Activated CD4-positive, alpha-beta memory T cell treated with anti-CD3 and anti-CD28 coated beads, Interleukin-2, amount 10 ng/mL, durations not matched to agents 7 days and 5 days (primary cell): ENCODE results near the gene CGN. TPM values are rescaled to one million over a fixed set of nuclear protein-coding genes. Genes with fewer than 3 reads are reported as not detected.

ENCODE experiments used
- CTCF ChIA-PET: fragments of 350-600 bp; sonication (Branson Sonifier 250); formaldehyde crosslinking; loops from one replicate; lab custom pipeline; 2021; ENCODE audit warnings: antibody characterized with exemption, inconsistent platforms; lab: Charles Lee
- POLR2A ChIA-PET: fragments of 350-600 bp; sonication (Branson Sonifier 250); formaldehyde crosslinking; loops from one replicate; lab custom pipeline; 2021; ENCODE audit warnings: antibody characterized with exemption; lab: Charles Lee
- DNase-seq: peaks from one replicate; pipeline ENCODE4 v3.0.0-alpha.2; 2020
- H3K27ac Mint-ChIP-seq: one replicate; pipeline ENCODE4 v1.8.0; 2021; ENCODE audit warnings: mild to moderate bottlenecking, mixed read lengths
- H3K27me3 Mint-ChIP-seq: one replicate; pipeline ENCODE4 v1.8.0; 2021; ENCODE audit warnings: mixed read lengths
- H3K36me3 Mint-ChIP-seq: one replicate; pipeline ENCODE4 v1.8.0; 2021; ENCODE audit warnings: low read depth, mixed read lengths
- H3K4me1 Mint-ChIP-seq: one replicate; pipeline ENCODE4 v1.8.0; 2021; ENCODE audit warnings: mixed read lengths
- H3K4me3 Mint-ChIP-seq: one replicate; pipeline ENCODE4 v1.8.0; 2021; ENCODE audit warnings: mild to moderate bottlenecking, mixed read lengths
- H3K9me3 Mint-ChIP-seq: one replicate; pipeline ENCODE4 v1.8.0; 2021; ENCODE audit warnings: mixed read lengths
- total RNA-seq, 2 experiments: library from RNA; stranded (reverse); gene quantifications; one replicate each; pipeline ENCODE4 v1.2.3, GENCODE V29; 2021

Gene CGN
- total RNA-seq, 2 experiments from 2014 or later: 0.43 to 0.96 TPM

DNA sequence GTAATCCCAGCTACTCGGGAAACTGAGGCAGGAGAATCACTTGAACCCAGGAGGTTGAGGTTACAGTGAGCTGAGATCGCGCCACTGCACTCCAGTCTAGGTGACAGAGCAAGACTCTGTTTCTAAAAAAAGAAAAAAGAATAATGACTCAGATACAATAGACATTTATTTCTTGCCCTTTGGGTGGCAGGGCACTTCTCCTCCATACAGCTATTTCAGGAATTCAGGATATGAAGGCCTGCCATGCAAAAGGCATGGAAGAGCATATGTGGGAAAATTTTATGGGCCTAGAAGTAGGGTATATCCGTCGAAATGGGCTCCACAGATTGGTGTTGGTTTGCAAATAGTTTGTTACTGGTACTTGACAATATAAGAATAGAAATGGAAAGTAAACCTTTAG lies 31.7 kb upstream of the CGN start:
- ChIA-PET CTCF (interaction anchor here (0.6 kb wide), 1 partner anchor 379 kb away, joined by 3 read pairs; no protein-coding TSS in a partner anchor), POLR2A (interaction anchor here (1.1 kb wide), 1 partner anchor 25 kb away, joined by 4 read pairs; no protein-coding TSS in a partner anchor)
- no peak for DNase-seq
- no peaks in the 10 kb centered on the region for H3K36me3 Mint-ChIP-seq
- no peaks in the 10 kb centered on the region for H3K27me3 Mint-ChIP-seq
- H3K4me3 Mint-ChIP-seq: no peak overlapping the region
- H3K9me3 Mint-ChIP-seq: peaks cover 8% of the 10 kb centered on the region
- H3K4me1 Mint-ChIP-seq: peaks cover 8% of the 10 kb centered on the region
- no peak overlapping the region for H3K27ac Mint-ChIP-seq

GRCh38 chr1:151482017-151482416 lies 29.2 kb upstream of the CGN start:
- H3K4me3 Mint-ChIP-seq: no peak overlapping the region
- DNase-seq: no peak
- H3K4me1 Mint-ChIP-seq: no peaks in the 10 kb centered on the region
- no peaks in the 10 kb centered on the region for H3K36me3 Mint-ChIP-seq
- CTCF ChIA-PET: interaction anchor here (0.8 kb wide), 1 partner anchor 37 kb away, joined by 3 read pairs; no protein-coding TSS in a partner anchor
- no peaks in the 10 kb centered on the region for H3K27me3 Mint-ChIP-seq
- peaks cover 8% of the 10 kb centered on the region for H3K9me3 Mint-ChIP-seq
- POLR2A ChIA-PET: no interaction called here
- H3K27ac Mint-ChIP-seq: no peak overlapping the region

- DNase-seq: no peak
- no peak overlapping the region for H3K4me3 Mint-ChIP-seq
- no peaks in the 10 kb centered on the region for H3K4me1 Mint-ChIP-seq
- H3K27ac Mint-ChIP-seq: no peak overlapping the region
- no peaks in the 10 kb centered on the region for H3K36me3 Mint-ChIP-seq
- no peaks in the 10 kb centered on the region for H3K27me3 Mint-ChIP-seq
- ChIA-PET CTCF (interaction anchor here (0.6 kb wide), 1 partner anchor 70 kb away, joined by 3 read pairs; no protein-coding TSS in a partner anchor), POLR2A (interaction anchor here (1.0 kb wide), 1 partner anchor 25 kb away, joined by 3 read pairs; the partner anchor contains the start of gene CGN)
- peaks cover 6% of the 10 kb centered on the region for H3K9me3 Mint-ChIP-seq
Measured at GRCh38 chr1:151485685-151486255, 25.4 kb upstream of the CGN start.

- peaks cover 6% of the 10 kb centered on the region for H3K9me3 Mint-ChIP-seq
- H3K4me1 Mint-ChIP-seq: no peaks in the 10 kb centered on the region
- CTCF ChIA-PET: no interaction called here
Measured at GRCh38 chr1:151486557-151486956, 24.6 kb upstream of the CGN start.

DNA sequence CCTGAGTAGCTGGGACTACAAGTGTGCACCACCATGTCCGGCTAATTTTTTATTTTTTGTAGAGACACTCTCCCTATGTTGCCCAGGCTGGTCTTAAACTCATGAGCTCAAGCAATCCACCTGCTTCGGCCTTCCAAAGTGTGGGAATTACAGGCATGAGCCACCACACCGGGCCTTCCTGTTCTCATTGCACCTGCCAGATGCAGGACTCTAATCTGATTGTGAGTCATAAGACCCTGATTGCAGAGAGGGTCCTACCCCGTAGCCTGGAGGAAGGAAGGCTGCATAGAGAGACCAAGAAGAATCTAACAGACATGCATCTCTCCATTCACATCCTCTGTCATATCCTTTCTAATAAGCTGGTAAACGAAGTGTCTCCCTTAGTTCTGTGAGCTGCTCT lies 19.5 kb upstream of the CGN start:
- ChIA-PET CTCF (no interaction called here), POLR2A (interaction anchor here (1.0 kb wide), 1 partner anchor 18 kb away, joined by 3 read pairs; no protein-coding TSS in a partner anchor)
- Mint-ChIP-seq H3K36me3 (no peaks in the 10 kb centered on the region), H3K9me3 (no peaks in the 10 kb centered on the region), H3K27ac (no peak overlapping the region), H3K4me1 (peaks cover 5% of the 10 kb centered on the region), H3K27me3 (no peaks in the 10 kb centered on the region), H3K4me3 (no peak overlapping the region)
- DNase-seq: no peak

More at GRCh38 chr1:151486557-151486956, 24.6 kb upstream of the CGN start:
- Mint-ChIP-seq H3K36me3 (no peaks in the 10 kb centered on the region), H3K4me3 (no peak overlapping the region), H3K27ac (no peak overlapping the region), H3K27me3 (no peaks in the 10 kb centered on the region)
- POLR2A ChIA-PET: no interaction called here
- DNase-seq: no peak

DNA sequence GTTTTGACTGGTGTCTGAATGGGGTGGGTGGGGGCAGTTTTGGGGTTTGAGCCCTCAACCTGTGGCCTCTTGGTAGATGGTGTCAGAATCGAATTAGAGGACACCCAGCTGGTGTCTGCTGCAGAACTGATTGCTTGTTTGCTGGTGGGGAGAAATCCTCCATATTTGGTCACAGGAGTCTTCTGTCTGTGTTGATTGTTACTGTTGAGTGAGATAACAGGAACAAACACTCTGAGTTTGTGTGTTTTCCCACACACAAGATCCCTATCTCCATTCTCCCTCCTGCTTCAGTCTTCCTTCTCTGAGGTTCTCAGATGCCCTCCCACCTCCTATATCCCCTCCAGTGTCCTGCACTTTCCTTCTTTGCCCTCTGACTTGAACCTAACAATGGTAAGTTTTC lies 19.1 kb upstream of the CGN start:
- no peak for DNase-seq
- no peaks in the 10 kb centered on the region for H3K9me3 Mint-ChIP-seq
- no peaks in the 10 kb centered on the region for H3K27me3 Mint-ChIP-seq
- no peak overlapping the region for H3K27ac Mint-ChIP-seq
- H3K36me3 Mint-ChIP-seq: no peaks in the 10 kb centered on the region
- H3K4me3 Mint-ChIP-seq: no peak overlapping the region
- CTCF ChIA-PET: no interaction called here
- POLR2A ChIA-PET: interaction anchor here (1.0 kb wide), 1 partner anchor 18 kb away, joined by 3 read pairs; no protein-coding TSS in a partner anchor
- peaks cover 5% of the 10 kb centered on the region for H3K4me1 Mint-ChIP-seq

GRCh38 chr1:151493042-151493441 lies 18.1 kb upstream of the CGN start:
- H3K9me3 Mint-ChIP-seq: no peaks in the 10 kb centered on the region
- ChIA-PET CTCF (interaction anchor here (1.3 kb wide), 1 partner anchor 18 kb away, joined by 3 read pairs; no protein-coding TSS in a partner anchor), POLR2A (no interaction called here)
- H3K27me3 Mint-ChIP-seq: no peaks in the 10 kb centered on the region
- no peak overlapping the region for H3K27ac Mint-ChIP-seq
- H3K4me3 Mint-ChIP-seq: no peak overlapping the region
- H3K36me3 Mint-ChIP-seq: no peaks in the 10 kb centered on the region
- H3K4me1 Mint-ChIP-seq: peaks cover 5% of the 10 kb centered on the region
- no peak for DNase-seq

DNA sequence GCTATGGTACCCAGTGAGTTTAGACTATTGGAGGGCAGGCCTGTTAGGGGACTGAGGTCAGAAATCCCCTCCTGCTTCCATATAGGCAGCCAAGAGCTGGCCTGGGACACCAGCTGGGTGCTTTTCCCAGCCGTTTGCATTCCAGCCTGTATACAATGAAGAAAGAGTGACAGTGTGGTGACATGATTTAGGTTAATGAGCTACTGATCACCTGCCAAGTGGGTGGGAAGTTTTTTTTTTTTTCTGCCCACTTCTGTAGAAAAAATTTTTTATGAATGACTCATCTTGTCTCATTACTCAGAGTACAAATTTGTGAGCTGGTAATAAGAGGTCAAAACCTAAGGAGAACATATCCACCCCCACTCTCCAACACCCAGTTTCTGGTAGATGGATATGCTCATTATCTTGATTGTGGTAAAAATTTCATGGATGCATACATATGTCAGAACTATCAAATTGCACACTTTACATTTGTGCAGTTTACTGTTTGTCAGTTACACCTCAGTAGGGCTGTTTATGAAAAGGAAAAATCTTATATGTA lies 16.4 kb upstream of the CGN start:
- no peak for DNase-seq
- no peaks in the 10 kb centered on the region for H3K27me3 Mint-ChIP-seq
- H3K4me3 Mint-ChIP-seq: no peak overlapping the region
- ChIA-PET POLR2A (interaction anchor here (0.7 to 1.2 kb wide), 4 partner anchors 22 to 268 kb away, joined by 3 read pairs; no protein-coding TSS in a partner anchor), CTCF (interaction anchor here (0.7 to 1.3 kb wide), 2 partner anchors 16 to 154 kb away, joined by 4 to 5 read pairs; partner anchors contain the start of gene CGN)
- H3K9me3 Mint-ChIP-seq: no peaks in the 10 kb centered on the region
- no peaks in the 10 kb centered on the region for H3K36me3 Mint-ChIP-seq
- peaks cover 5% of the 10 kb centered on the region for H3K4me1 Mint-ChIP-seq
- no peak overlapping the region for H3K27ac Mint-ChIP-seq

GRCh38 chr1:151495316-151495715 lies 15.9 kb upstream of the CGN start:
- H3K4me1 Mint-ChIP-seq: peaks cover 5% of the 10 kb centered on the region
- H3K36me3 Mint-ChIP-seq: no peaks in the 10 kb centered on the region

GRCh38 chr1:151499365-151499764 lies 11.8 kb upstream of the CGN start:
- POLR2A ChIA-PET: no interaction called here
- H3K9me3 Mint-ChIP-seq: no peaks in the 10 kb centered on the region
- CTCF ChIA-PET: no interaction called here
- DNase-seq: no peak
- peaks cover 11% of the 10 kb centered on the region for H3K4me1 Mint-ChIP-seq
- H3K27ac Mint-ChIP-seq: no peak overlapping the region
- no peak overlapping the region for H3K4me3 Mint-ChIP-seq
- no peaks in the 10 kb centered on the region for H3K36me3 Mint-ChIP-seq
- peaks cover 2% of the 10 kb centered on the region for H3K27me3 Mint-ChIP-seq

More at GRCh38 chr1:151495316-151495715, 15.9 kb upstream of the CGN start:
- Mint-ChIP-seq H3K27ac (no peak overlapping the region), H3K4me3 (no peak overlapping the region), H3K9me3 (no peaks in the 10 kb centered on the region), H3K27me3 (no peaks in the 10 kb centered on the region)
- no peak for DNase-seq
- POLR2A ChIA-PET: interaction anchor here (1.0 to 1.2 kb wide), 2 partner anchors 23 to 44 kb away, joined by 3 read pairs; no protein-coding TSS in a partner anchor
- CTCF ChIA-PET: interaction anchor here (1.3 kb wide), 1 partner anchor 15 kb away, joined by 4 read pairs; the partner anchor contains the start of gene CGN

DNA sequence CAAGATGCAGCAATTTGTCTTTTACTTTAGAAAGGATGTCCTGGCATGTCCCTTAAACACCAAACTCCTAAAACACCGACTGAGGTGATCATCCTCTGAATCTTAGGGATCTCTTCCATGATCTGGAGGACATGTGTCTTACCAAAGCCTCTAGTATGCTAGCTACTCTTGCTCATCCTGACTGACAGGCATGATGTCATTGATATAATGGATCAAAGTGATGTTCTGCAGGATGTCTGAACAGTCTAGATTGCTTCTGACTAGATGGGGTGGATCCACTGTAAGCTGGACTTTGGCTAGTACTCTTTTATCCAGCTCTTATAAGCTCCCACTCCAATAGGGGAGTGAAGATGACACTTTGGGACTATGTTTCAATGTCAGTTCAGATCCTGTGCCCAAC lies 11.3 kb upstream of the CGN start:
- POLR2A ChIA-PET: no interaction called here
- CTCF ChIA-PET: no interaction called here
- Mint-ChIP-seq H3K4me3 (no peak overlapping the region), H3K27me3 (peaks cover 2% of the 10 kb centered on the region), H3K4me1 (peaks cover 8% of the 10 kb centered on the region), H3K27ac (no peak overlapping the region), H3K9me3 (no peaks in the 10 kb centered on the region), H3K36me3 (no peaks in the 10 kb centered on the region)
- no peak for DNase-seq

- no peak for DNase-seq
- Mint-ChIP-seq H3K4me1 (peaks cover 8% of the 10 kb centered on the region), H3K9me3 (no peaks in the 10 kb centered on the region), H3K27me3 (peaks cover 9% of the 10 kb centered on the region), H3K27ac (no peak overlapping the region), H3K36me3 (no peaks in the 10 kb centered on the region), H3K4me3 (no peak overlapping the region)
- ChIA-PET CTCF (no interaction called here), POLR2A (no interaction called here)
Measured at GRCh38 chr1:151501474-151501873, 9.7 kb upstream of the CGN start.

GRCh38 chr1:151502035-151502700 lies 9.0 kb upstream of the CGN start:
- CTCF ChIA-PET: no interaction called here
- H3K4me1 Mint-ChIP-seq: peaks cover 8% of the 10 kb centered on the region
- no peak overlapping the region for H3K4me3 Mint-ChIP-seq
- no peaks in the 10 kb centered on the region for H3K36me3 Mint-ChIP-seq
- no peak for DNase-seq
- no peaks in the 10 kb centered on the region for H3K9me3 Mint-ChIP-seq
- H3K27ac Mint-ChIP-seq: no peak overlapping the region
- POLR2A ChIA-PET: interaction anchor here (0.6 to 1.0 kb wide), 2 partner anchors 16 to 379 kb away, joined by 3 read pairs; no protein-coding TSS in a partner anchor
- peaks cover 11% of the 10 kb centered on the region for H3K27me3 Mint-ChIP-seq
